Astrocyte of the hippocampus (primary cell): ENCODE data around the gene SFTPB.

Experiments used
- DNase-seq: peaks from one replicate; pipeline ENCODE4 v3.0.0; 2011; ENCODE audit warnings: low read depth, low spot score

SFTPB gene

GRCh38 chr2:85613717-85614515, 54.1 kb downstream of the SFTPB start:
- DNase-seq = no peak

- DNase-seq = peak; percentile 94
These were observed 56.1 kb downstream of the SFTPB start, which contains the start of gene C2orf68 for GRCh38 chr2:85611705-85612587. Gene C2orf68, minus strand, starts transcription at chr2:85612066. Its CDS starts 82 bp downstream, at chr2:85611984.

GRCh38 chr2:85611217-85611704, 56.7 kb downstream of the SFTPB start:
- no peak for DNase-seq
